Measurements from ENCODE around the gene SLC25A5.

SLC25A5 gene

GRCh38 chrX:119455264-119455663, 13.0 kb upstream of the SLC25A5 start:
- no peak overlapping the region for H3K9ac ChIP-seq (ENCODE audit: low read length)
- no peaks in the 10 kb centered on the region for H3K4me1 ChIP-seq (ENCODE audit: control insufficient read depth, insufficient read depth, low read length)
- H3K36me3 ChIP-seq (ENCODE audit: control insufficient read depth, insufficient read depth, low read length), result no peaks in the 10 kb centered on the region
- no peaks in the 10 kb centered on the region for H3K9me3 ChIP-seq (ENCODE audit: control insufficient read depth, low read length)
- H3K4me3 ChIP-seq (ENCODE audit: low read length), result no peak overlapping the region
- no peaks in the 10 kb centered on the region for H3K27me3 ChIP-seq (ENCODE audit: control insufficient read depth, insufficient read depth, low read length)

GRCh38 chrX:119459181-119459580, 9.1 kb upstream of the SLC25A5 start:
- H3K9me3 ChIP-seq (ENCODE audit: control insufficient read depth, low read length), result no peaks in the 10 kb centered on the region
- H3K4me3 ChIP-seq (ENCODE audit: low read length), result no peak overlapping the region
- no peaks in the 10 kb centered on the region for H3K4me1 ChIP-seq (ENCODE audit: control insufficient read depth, insufficient read depth, low read length)
- no peaks in the 10 kb centered on the region for H3K27me3 ChIP-seq (ENCODE audit: control insufficient read depth, insufficient read depth, low read length)
- no peak overlapping the region for H3K9ac ChIP-seq (ENCODE audit: low read length)
- no peaks in the 10 kb centered on the region for H3K36me3 ChIP-seq (ENCODE audit: control insufficient read depth, insufficient read depth, low read length)

DNA sequence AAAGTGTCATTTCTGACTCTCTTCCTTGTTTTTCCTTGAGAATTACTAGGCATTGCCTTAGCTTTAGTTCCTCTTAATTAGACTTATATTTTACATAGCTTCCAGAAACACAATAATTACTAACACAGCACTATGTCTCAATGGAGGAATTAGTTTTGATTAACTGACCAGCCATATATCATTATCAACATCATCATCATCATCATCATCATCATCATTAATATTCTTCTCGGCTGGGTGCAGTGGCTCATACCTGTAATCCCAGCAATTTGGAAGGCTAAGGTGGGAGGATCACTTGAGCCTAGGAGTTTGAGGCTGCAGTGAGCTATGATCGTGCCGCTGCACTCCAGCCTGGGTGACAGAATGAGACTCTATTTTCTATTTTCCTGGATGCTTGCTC, 2.7 kb upstream of the SLC25A5 start:
- H3K9ac ChIP-seq (ENCODE audit: low read length), result no peak overlapping the region
- H3K4me3 ChIP-seq (ENCODE audit: low read length), result no peak overlapping the region
- no peaks in the 10 kb centered on the region for H3K9me3 ChIP-seq (ENCODE audit: control insufficient read depth, low read length)
- H3K4me1 ChIP-seq (ENCODE audit: control insufficient read depth, insufficient read depth, low read length), result peaks cover 15% of the 10 kb centered on the region
- no peaks in the 10 kb centered on the region for H3K27me3 ChIP-seq (ENCODE audit: control insufficient read depth, insufficient read depth, low read length)
- peaks cover 5% of the 10 kb centered on the region for H3K36me3 ChIP-seq (ENCODE audit: control insufficient read depth, insufficient read depth, low read length)

- Histone ChIP-seq H3K9me3 (ENCODE audit: control insufficient read depth, low read length) (no peaks in the 10 kb centered on the region), H3K27me3 (ENCODE audit: control insufficient read depth, insufficient read depth, low read length) (no peaks in the 10 kb centered on the region), H3K4me1 (ENCODE audit: control insufficient read depth, insufficient read depth, low read length) (peaks cover 15% of the 10 kb centered on the region), H3K36me3 (ENCODE audit: control insufficient read depth, insufficient read depth, low read length) (peaks cover 7% of the 10 kb centered on the region), H3K4me3 (ENCODE audit: low read length) (no peak overlapping the region), H3K9ac (ENCODE audit: low read length) (no peak overlapping the region)
Observed at GRCh38 chrX:119466970-119467369, 1.3 kb upstream of the SLC25A5 start.

- Histone ChIP-seq H3K4me1 (ENCODE audit: control insufficient read depth, insufficient read depth, low read length) (peaks cover 15% of the 10 kb centered on the region), H3K4me3 (ENCODE audit: low read length) (no peak overlapping the region), H3K9me3 (ENCODE audit: control insufficient read depth, low read length) (no peaks in the 10 kb centered on the region), H3K27me3 (ENCODE audit: control insufficient read depth, insufficient read depth, low read length) (no peaks in the 10 kb centered on the region), H3K9ac (ENCODE audit: low read length) (no peak overlapping the region), H3K36me3 (ENCODE audit: control insufficient read depth, insufficient read depth, low read length) (peaks cover 7% of the 10 kb centered on the region)
Observed at GRCh38 chrX:119467433-119467832, 811 bp upstream of the SLC25A5 start.

GRCh38 chrX:119468551-119469312, 488 bp downstream of the SLC25A5 start:
- Histone ChIP-seq H3K4me3 (ENCODE audit: low read length) (peak overlapping the region; percentile 50), H3K4me1 (ENCODE audit: control insufficient read depth, insufficient read depth, low read length) (peaks cover 15% of the 10 kb centered on the region), H3K36me3 (ENCODE audit: control insufficient read depth, insufficient read depth, low read length) (peaks cover 7% of the 10 kb centered on the region), H3K9ac (ENCODE audit: low read length) (peak overlapping the region; percentile 93), H3K27me3 (ENCODE audit: control insufficient read depth, insufficient read depth, low read length) (no peaks in the 10 kb centered on the region), H3K9me3 (ENCODE audit: control insufficient read depth, low read length) (no peaks in the 10 kb centered on the region)

- H3K4me1 ChIP-seq (ENCODE audit: control insufficient read depth, insufficient read depth, low read length), result peaks cover 15% of the 10 kb centered on the region
Observed at GRCh38 chrX:119469313-119469635, 1.0 kb downstream of the SLC25A5 start.

DNA sequence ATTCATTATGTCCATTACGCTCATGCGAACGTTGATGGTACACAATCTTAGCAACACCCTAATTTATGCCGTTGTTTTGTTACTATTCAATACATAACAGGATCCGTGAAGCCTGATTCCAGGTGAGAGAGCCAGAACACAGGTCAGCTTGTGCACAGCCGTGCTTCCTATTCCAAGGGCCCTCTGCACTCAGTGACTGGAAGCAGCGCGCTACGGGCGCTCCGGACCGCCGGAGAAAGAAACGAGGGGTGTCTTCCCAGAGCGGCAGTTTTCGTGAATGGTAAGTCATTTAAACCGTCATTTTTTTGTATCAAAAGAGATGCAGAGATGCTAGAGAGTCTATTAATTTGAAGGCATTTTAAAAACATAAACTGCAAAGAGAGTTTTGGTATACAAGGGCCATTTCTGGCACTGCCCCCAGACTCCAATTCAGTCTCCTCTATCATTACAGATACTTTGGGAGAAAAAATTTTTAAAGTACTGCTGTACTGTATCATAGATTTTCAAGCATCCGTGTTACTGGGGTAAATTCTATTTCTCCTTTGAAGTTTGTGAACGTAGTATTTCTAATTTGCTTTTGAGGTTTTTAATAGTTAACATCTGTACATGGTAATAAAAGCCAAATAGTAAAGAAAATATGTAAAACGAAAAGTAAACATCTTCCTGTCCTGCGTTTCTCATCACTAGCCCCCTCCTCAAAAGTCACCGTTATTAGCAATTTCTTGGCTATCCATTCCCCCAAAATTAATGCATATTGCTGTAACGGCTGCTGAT, 6.6 kb downstream of the SLC25A5 start:
- Histone ChIP-seq H3K9me3 (ENCODE audit: control insufficient read depth, low read length) (no peaks in the 10 kb centered on the region), H3K4me1 (ENCODE audit: control insufficient read depth, insufficient read depth, low read length) (peaks cover 17% of the 10 kb centered on the region), H3K4me3 (ENCODE audit: low read length) (no peak overlapping the region), H3K27me3 (ENCODE audit: control insufficient read depth, insufficient read depth, low read length) (no peaks in the 10 kb centered on the region), H3K36me3 (ENCODE audit: control insufficient read depth, insufficient read depth, low read length) (peaks cover 7% of the 10 kb centered on the region), H3K9ac (ENCODE audit: low read length) (no peak overlapping the region)

More at GRCh38 chrX:119469313-119469635, 1.0 kb downstream of the SLC25A5 start:
- peaks cover 7% of the 10 kb centered on the region for H3K36me3 ChIP-seq (ENCODE audit: control insufficient read depth, insufficient read depth, low read length)
- no peaks in the 10 kb centered on the region for H3K9me3 ChIP-seq (ENCODE audit: control insufficient read depth, low read length)
- H3K4me3 ChIP-seq (ENCODE audit: low read length), result peak overlapping the region; percentile 60
- peak overlapping the region; percentile 75 for H3K9ac ChIP-seq (ENCODE audit: low read length)
- no peaks in the 10 kb centered on the region for H3K27me3 ChIP-seq (ENCODE audit: control insufficient read depth, insufficient read depth, low read length)

- H3K9ac ChIP-seq (ENCODE audit: low read length), result no peak overlapping the region
- no peaks in the 10 kb centered on the region for H3K9me3 ChIP-seq (ENCODE audit: control insufficient read depth, low read length)
- H3K4me3 ChIP-seq (ENCODE audit: low read length), result no peak overlapping the region
- H3K36me3 ChIP-seq (ENCODE audit: control insufficient read depth, insufficient read depth, low read length), result peaks cover 2% of the 10 kb centered on the region
- peaks cover 15% of the 10 kb centered on the region for H3K4me1 ChIP-seq (ENCODE audit: control insufficient read depth, insufficient read depth, low read length)
- H3K27me3 ChIP-seq (ENCODE audit: control insufficient read depth, insufficient read depth, low read length), result no peaks in the 10 kb centered on the region
Observed at GRCh38 chrX:119475389-119476101, 7.3 kb downstream of the SLC25A5 start.

DNA sequence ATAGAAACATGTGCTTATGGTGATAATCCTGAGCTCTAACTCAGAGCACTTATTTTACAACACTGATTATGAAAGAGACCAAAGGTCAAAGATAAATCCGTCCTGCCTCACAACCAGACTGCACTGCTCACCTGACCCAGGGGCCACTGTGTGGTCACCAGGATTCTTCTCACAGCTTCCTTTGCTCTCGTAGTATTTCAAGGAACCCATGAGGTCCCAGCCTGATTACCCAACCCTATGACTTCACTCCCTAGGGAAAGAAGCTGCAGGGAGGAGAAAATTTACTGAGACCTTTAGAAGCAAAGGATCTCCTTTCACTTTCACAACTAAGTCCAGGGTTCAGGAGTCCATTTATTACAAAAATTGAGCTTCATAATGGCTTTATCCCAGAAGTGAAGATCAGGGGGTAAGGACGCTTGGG, 9.6 kb downstream of the SLC25A5 start:
- Histone ChIP-seq H3K27me3 (ENCODE audit: control insufficient read depth, insufficient read depth, low read length) (no peaks in the 10 kb centered on the region), H3K9me3 (ENCODE audit: control insufficient read depth, low read length) (no peaks in the 10 kb centered on the region), H3K9ac (ENCODE audit: low read length) (peak overlapping the region; percentile 50), H3K36me3 (ENCODE audit: control insufficient read depth, insufficient read depth, low read length) (no peaks in the 10 kb centered on the region), H3K4me1 (ENCODE audit: control insufficient read depth, insufficient read depth, low read length) (peaks cover 30% of the 10 kb centered on the region), H3K4me3 (ENCODE audit: low read length) (no peak overlapping the region)

- peak overlapping the region; percentile 50 for H3K9ac ChIP-seq (ENCODE audit: low read length)
- H3K4me3 ChIP-seq (ENCODE audit: low read length), result no peak overlapping the region
- peaks cover 30% of the 10 kb centered on the region for H3K4me1 ChIP-seq (ENCODE audit: control insufficient read depth, insufficient read depth, low read length)
- H3K27me3 ChIP-seq (ENCODE audit: control insufficient read depth, insufficient read depth, low read length), result no peaks in the 10 kb centered on the region
- H3K9me3 ChIP-seq (ENCODE audit: control insufficient read depth, low read length), result no peaks in the 10 kb centered on the region
- H3K36me3 ChIP-seq (ENCODE audit: control insufficient read depth, insufficient read depth, low read length), result no peaks in the 10 kb centered on the region
Observed at GRCh38 chrX:119478504-119478903, 10.3 kb downstream of the SLC25A5 start.

DNA sequence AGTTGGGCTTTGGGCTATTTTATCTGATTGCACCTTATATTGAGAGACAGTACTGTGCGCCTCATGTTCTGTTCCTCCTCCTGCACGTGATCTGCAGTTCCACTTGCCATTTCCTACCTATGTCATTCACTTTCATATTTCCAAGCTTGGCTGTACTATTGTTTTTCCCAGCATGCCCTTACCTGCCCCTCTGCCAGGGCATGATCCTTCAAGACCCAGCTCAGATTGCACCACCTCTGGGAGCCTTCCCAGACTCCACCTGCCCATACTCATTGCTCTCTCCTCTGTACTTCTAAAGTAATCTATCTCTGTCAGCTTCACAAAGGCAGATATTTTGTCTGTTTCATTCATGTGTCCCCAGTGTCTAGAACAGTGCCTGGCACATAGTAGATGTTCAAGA, 11.6 kb downstream of the SLC25A5 start:
- peaks cover 30% of the 10 kb centered on the region for H3K4me1 ChIP-seq (ENCODE audit: control insufficient read depth, insufficient read depth, low read length)
- no peaks in the 10 kb centered on the region for H3K36me3 ChIP-seq (ENCODE audit: control insufficient read depth, insufficient read depth, low read length)
- no peaks in the 10 kb centered on the region for H3K27me3 ChIP-seq (ENCODE audit: control insufficient read depth, insufficient read depth, low read length)
- no peaks in the 10 kb centered on the region for H3K9me3 ChIP-seq (ENCODE audit: control insufficient read depth, low read length)
- H3K4me3 ChIP-seq (ENCODE audit: low read length), result no peak overlapping the region
- H3K9ac ChIP-seq (ENCODE audit: low read length), result no peak overlapping the region
